ENCODE measurements around the gene BCAS1. TPM values are rescaled to one million over a fixed set of nuclear protein-coding genes. Genes with fewer than 3 reads are reported as not detected.

BCAS1 gene
- total RNA-seq, 1 donor from 2014 or later, result 0.32 TPM

DNA sequence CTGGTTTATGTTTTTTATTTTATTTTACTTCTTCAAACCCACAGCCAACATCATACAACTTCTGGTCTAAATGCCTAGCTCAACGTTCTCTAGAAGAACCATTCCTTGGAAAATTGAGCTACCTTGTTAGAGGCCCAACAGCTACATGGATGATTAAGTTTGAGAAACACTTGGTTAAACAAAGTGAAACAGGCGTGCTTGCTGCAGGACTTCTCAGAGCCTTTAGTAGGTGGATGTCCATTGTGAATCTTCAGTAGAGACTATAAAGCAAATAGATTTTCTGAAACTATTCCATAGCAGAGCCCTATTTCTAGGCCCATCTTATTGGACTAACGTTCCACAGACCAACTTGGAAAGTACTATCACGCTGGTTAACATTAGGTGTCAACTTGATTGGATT lies 51.3 kb downstream of the BCAS1 start:
- Mint-ChIP-seq H3K27me3 (ENCODE audit: unreplicated experiment) (peaks cover 7% of the 10 kb centered on the region), H3K4me3 (ENCODE audit: unreplicated experiment) (no peak overlapping the region), H3K9me3 (ENCODE audit: unreplicated experiment) (peaks cover 8% of the 10 kb centered on the region), H3K4me1 (ENCODE audit: low read depth, unreplicated experiment) (peaks cover 50% of the 10 kb centered on the region), H3K36me3 (ENCODE audit: unreplicated experiment) (no peaks in the 10 kb centered on the region), H3K27ac (ENCODE audit: unreplicated experiment) (no peak overlapping the region)
- DNase-seq, result no peak
- TF ChIP-seq, protein P1, sequence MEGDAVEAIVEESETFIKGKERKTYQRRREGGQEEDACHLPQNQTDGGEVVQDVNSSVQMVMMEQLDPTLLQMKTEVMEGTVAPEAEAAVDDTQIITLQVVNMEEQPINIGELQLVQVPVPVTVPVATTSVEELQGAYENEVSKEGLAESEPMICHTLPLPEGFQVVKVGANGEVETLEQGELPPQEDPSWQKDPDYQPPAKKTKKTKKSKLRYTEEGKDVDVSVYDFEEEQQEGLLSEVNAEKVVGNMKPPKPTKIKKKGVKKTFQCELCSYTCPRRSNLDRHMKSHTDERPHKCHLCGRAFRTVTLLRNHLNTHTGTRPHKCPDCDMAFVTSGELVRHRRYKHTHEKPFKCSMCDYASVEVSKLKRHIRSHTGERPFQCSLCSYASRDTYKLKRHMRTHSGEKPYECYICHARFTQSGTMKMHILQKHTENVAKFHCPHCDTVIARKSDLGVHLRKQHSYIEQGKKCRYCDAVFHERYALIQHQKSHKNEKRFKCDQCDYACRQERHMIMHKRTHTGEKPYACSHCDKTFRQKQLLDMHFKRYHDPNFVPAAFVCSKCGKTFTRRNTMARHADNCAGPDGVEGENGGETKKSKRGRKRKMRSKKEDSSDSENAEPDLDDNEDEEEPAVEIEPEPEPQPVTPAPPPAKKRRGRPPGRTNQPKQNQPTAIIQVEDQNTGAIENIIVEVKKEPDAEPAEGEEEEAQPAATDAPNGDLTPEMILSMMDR (IDR thresholded peaks at IDR 0.05; ENCODE audit: partially characterized antibody, unreplicated experiment), result no peak

DNA sequence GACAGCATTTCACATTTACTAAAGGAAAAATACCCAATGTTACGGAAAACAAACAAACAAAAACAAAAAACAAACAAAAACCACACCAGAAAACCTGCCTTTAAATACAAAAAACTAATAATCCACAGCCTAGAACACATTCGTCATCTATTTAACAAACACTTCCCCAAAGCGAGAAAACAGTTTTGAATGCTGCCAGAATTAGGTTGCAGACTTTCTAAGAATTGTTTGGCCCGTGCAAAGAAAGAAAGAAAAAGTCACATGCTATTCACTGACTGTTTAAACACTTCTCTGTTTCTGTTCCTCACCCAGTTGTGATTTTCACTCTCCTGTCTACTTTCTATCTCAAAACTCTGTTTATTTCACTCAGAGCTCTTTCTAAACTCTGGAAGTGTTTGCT lies 52.5 kb downstream of the BCAS1 start:
- no peaks in the 10 kb centered on the region for H3K36me3 Mint-ChIP-seq (ENCODE audit: unreplicated experiment)
- H3K4me1 Mint-ChIP-seq (ENCODE audit: low read depth, unreplicated experiment), result peaks cover 52% of the 10 kb centered on the region
- H3K27ac Mint-ChIP-seq (ENCODE audit: unreplicated experiment), result peak overlapping the region; percentile 44
- DNase-seq, result no peak
- H3K9me3 Mint-ChIP-seq (ENCODE audit: unreplicated experiment), result peaks cover 9% of the 10 kb centered on the region
- H3K27me3 Mint-ChIP-seq (ENCODE audit: unreplicated experiment), result peaks cover 7% of the 10 kb centered on the region
- H3K4me3 Mint-ChIP-seq (ENCODE audit: unreplicated experiment), result no peak overlapping the region
- TF ChIP-seq, protein P1 (IDR thresholded peaks at IDR 0.05; ENCODE audit: partially characterized antibody, unreplicated experiment), result no peak

DNA sequence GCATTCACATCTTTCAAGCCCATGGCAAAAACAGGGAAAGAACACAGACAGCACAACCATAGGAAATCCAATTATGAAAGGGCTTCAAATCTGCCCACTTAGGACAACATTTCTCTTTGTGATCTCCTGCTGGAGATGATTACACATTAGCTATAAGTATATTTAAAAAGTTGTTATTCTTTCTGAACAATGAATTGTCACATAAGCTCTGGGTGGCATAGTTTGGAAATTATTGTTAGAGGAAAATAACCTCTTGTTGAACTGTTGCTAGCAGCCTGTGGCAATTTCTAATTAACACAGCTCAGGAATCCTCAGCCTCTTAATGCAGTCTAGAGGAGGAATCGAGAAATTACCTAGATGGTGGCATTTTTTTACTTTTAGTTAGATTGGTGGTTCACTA lies 54.9 kb downstream of the BCAS1 start:
- Mint-ChIP-seq H3K27ac (ENCODE audit: unreplicated experiment) (peak overlapping the region; percentile 98), H3K36me3 (ENCODE audit: unreplicated experiment) (no peaks in the 10 kb centered on the region), H3K4me3 (ENCODE audit: unreplicated experiment) (peak overlapping the region; percentile 55), H3K9me3 (ENCODE audit: unreplicated experiment) (peaks cover 13% of the 10 kb centered on the region), H3K4me1 (ENCODE audit: low read depth, unreplicated experiment) (peaks cover 48% of the 10 kb centered on the region), H3K27me3 (ENCODE audit: unreplicated experiment) (peaks cover 4% of the 10 kb centered on the region)
- no peak for DNase-seq
- TF ChIP-seq, protein P1 (IDR thresholded peaks at IDR 0.05; ENCODE audit: partially characterized antibody, unreplicated experiment), result no peak

DNA sequence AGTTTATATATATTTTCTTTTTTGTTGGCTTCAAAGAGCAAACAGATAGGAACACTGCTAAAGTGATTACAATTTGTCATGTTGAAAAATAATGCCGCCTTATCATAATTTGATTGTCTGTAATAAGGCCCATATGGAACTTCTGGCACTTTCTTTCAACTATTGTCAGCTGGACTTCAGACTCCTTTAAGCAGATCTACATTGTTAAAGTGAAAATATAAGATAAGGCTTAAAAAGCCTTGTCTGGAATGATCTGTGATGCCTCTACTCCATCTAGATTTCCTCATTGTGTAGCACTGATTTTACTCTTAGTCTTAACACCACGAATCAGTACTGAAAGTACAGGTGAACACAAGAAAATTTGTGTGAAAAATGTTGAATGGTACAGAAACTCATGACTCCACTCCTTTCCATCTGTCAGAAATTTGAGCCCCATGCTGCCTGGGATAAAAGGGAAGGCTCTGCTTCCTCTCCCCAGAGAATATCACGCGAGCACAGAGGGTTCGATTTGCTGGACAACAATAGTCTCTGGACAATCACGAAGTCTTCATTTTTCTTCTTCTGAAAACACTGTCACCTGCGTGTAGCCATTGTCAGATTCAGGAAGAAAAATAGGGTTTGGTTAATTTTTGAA lies 56.0 kb downstream of the BCAS1 start:
- no peaks in the 10 kb centered on the region for H3K36me3 Mint-ChIP-seq (ENCODE audit: unreplicated experiment)
- TF ChIP-seq, protein P1 (IDR thresholded peaks at IDR 0.05; ENCODE audit: partially characterized antibody, unreplicated experiment), result no peak
- peak overlapping the region; percentile 88 for H3K4me3 Mint-ChIP-seq (ENCODE audit: unreplicated experiment)
- peak; percentile 42 for DNase-seq
- H3K27ac Mint-ChIP-seq (ENCODE audit: unreplicated experiment), result peak overlapping the region; percentile 98
- H3K9me3 Mint-ChIP-seq (ENCODE audit: unreplicated experiment), result peaks cover 13% of the 10 kb centered on the region
- peaks cover 48% of the 10 kb centered on the region for H3K4me1 Mint-ChIP-seq (ENCODE audit: low read depth, unreplicated experiment)
- peaks cover 4% of the 10 kb centered on the region for H3K27me3 Mint-ChIP-seq (ENCODE audit: unreplicated experiment)

DNA sequence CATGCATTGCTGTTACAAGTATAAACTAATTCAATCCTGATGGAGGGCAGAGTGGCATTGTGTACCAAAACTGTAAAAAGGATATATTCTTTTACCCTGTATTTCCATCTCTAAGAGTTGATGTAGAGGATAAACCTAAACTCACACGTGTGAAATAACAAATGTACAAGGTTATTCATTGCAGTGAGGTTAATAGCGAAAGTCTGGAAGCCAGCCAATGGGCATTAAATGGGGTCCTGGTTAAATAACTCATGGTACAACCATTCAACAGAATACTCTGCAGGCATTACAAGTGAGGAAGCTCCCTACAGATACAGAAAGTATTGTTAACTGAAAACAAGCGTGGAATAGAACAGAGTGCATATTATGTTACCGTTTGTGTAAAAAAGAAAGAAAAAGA lies 56.9 kb downstream of the BCAS1 start:
- H3K36me3 Mint-ChIP-seq (ENCODE audit: unreplicated experiment), result no peaks in the 10 kb centered on the region

More for the DNA sequence above, 56.9 kb downstream of the BCAS1 start:
- peaks cover 13% of the 10 kb centered on the region for H3K9me3 Mint-ChIP-seq (ENCODE audit: unreplicated experiment)
- no peak overlapping the region for H3K4me3 Mint-ChIP-seq (ENCODE audit: unreplicated experiment)
- H3K27me3 Mint-ChIP-seq (ENCODE audit: unreplicated experiment), result peaks cover 4% of the 10 kb centered on the region
- no peak for DNase-seq
- H3K27ac Mint-ChIP-seq (ENCODE audit: unreplicated experiment), result peak overlapping the region; percentile 76
- H3K4me1 Mint-ChIP-seq (ENCODE audit: low read depth, unreplicated experiment), result peaks cover 48% of the 10 kb centered on the region
- TF ChIP-seq, protein P1 (IDR thresholded peaks at IDR 0.05; ENCODE audit: partially characterized antibody, unreplicated experiment), result no peak

All from glutamatergic neuron (in vitro differentiated cells).